HG02610 (cell line): ENCODE data around the gene CLTC.
A peak's percentile ranks its signal among the peaks of the same experiment; 100 is the strongest.
"Not testable (repeated sequence)": the region's sequence is repeated elsewhere in the genome, so short reads cannot be mapped to it uniquely, and the experiment has no call there.

Experiments used
- ATAC-seq: cut with Tn5 transposase; IDR thresholded peaks from one replicate; pipeline ENCODE4 v1.9.1; 2021; ENCODE audit warnings: mild to moderate bottlenecking, moderate library complexity; ENCODE audit not compliant: unreplicated experiment

Gene CLTC

GRCh38 chr17:59633658-59634359, 14.1 kb downstream of the CLTC start:
- ATAC-seq, result no peak

- ATAC-seq, result no peak
These were observed 15.2 kb downstream of the CLTC start for GRCh38 chr17:59634632-59635541.

GRCh38 chr17:59637611-59638310, 18.1 kb downstream of the CLTC start:
- ATAC-seq, result no peak

GRCh38 chr17:59638553-59638952, 18.9 kb downstream of the CLTC start:
- ATAC-seq, result no peak

- ATAC-seq, result peak; percentile 91
These were observed 22.2 kb downstream of the CLTC start for GRCh38 chr17:59641799-59642484.

- ATAC-seq, result no peak
These were observed 22.9 kb downstream of the CLTC start for GRCh38 chr17:59642565-59642964.

GRCh38 chr17:59643159-59644140, 23.8 kb downstream of the CLTC start:
- ATAC-seq, result no peak

- no peak for ATAC-seq
These were observed 27.6 kb downstream of the CLTC start for GRCh38 chr17:59647288-59647687.

DNA sequence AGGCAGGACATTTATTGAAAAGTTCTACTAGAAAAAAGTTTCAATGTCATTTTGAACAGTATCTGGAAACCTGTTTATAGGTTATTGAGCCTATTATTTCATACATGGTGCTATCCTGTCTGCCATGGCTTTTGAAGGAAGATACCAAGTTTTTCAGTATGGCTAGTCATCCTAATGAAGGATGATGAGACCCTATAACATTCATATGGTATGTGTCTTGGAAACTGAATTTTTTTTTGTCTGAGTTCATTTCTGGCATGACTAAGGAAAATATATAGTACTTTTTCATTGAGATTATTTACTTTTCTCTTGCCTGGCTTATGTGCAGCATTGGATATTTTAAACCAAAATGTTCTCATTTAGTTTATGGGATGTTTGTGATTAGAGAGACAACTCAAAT, 30.2 kb downstream of the CLTC start:
- no peak for ATAC-seq

- no peak for ATAC-seq
These were observed 30.9 kb downstream of the CLTC start for GRCh38 chr17:59650642-59651041.

DNA sequence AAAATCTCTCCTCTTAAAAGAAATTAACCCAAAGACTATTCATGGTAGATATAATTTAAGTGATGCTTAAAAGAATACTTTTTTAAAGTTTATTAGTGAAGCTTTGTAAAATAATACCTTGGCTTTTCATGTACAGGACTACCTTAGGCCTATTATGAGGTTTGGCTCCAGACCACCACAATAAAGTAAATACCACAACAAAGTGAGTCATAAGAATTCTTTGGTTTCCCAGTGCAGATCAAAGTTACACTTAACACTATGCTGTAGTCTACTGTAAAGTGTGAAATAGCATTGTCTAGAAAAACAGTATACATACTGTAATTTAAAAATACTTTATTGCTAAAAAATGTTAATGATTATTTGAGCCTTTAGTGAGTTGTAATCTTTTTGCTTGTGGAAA, 31.7 kb downstream of the CLTC start:
- no peak for ATAC-seq

DNA sequence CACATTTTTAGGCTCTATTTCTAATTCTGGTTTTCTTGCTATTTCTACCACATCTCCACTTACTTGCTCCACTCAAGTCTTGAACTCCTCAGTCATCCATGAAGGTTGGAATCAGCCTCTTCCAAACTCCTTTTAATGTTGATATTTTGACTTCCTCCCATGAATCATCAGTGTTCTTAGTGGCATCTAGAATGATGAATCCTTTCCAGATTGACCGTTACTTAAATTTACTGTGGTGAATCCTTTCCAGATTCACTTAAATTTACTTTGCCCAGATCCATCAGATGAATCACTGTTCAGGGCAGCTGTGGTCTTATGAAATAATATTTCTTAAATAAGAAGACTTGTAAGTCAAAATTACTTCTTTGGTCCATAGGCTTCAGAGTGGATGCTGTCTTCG, 32.4 kb downstream of the CLTC start:
- ATAC-seq, result no peak

GRCh38 chr17:59656624-59657023, 36.9 kb downstream of the CLTC start:
- ATAC-seq, result not testable (repeated sequence)

GRCh38 chr17:59666235-59666634, 46.5 kb downstream of the CLTC start:
- no peak for ATAC-seq

- no peak for ATAC-seq
These were observed 49.1 kb downstream of the CLTC start for GRCh38 chr17:59668816-59669215.

- no peak for ATAC-seq
These were observed 49.7 kb downstream of the CLTC start for GRCh38 chr17:59669411-59669810.

DNA sequence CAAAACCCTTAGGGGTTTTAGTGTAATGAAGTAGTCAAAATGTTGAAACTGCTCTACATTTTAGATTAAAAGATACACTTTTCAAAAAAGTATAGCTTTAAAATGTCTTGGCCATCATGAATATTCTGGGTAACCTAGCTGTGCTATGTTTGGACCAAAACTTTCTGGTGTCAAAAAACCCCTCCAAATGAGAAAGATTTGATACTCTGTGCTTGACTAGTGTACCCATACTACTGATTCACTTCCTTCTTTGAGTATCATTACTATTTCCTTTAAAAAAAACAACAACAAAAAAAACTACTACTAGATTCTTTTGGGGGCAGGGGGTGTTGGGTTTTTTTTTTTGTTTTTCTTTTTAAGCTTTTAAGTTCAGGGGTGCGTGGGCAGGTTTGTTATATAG, 50.2 kb downstream of the CLTC start:
- no peak for ATAC-seq

GRCh38 chr17:59671386-59671785, 51.7 kb downstream of the CLTC start:
- ATAC-seq, result no peak

- ATAC-seq, result no peak
These were observed 55.5 kb downstream of the CLTC start for GRCh38 chr17:59675231-59675630.

GRCh38 chr17:59676716-59677115, 57.0 kb downstream of the CLTC start:
- ATAC-seq, result no peak
